NCI-H1105 (cell line): ENCODE measurements around the gene DHRSX.
"Not testable (repeated sequence)": the region's sequence is repeated elsewhere in the genome, so short reads cannot be mapped to it uniquely, and the experiment has no call there.

Experiments used
- DNase-seq: peaks from one replicate; lab custom pipeline; 2025; lab: John Stamatoyannopoulos, UW

The DHRSX gene

GRCh38 chrX:2351321-2351720, 149.5 kb downstream of the DHRSX start:
- no peak for DNase-seq

- not testable (repeated sequence) for DNase-seq
These were observed 150.1 kb downstream of the DHRSX start for GRCh38 chrX:2350703-2351102.

- not testable (repeated sequence) for DNase-seq
These were observed 150.7 kb downstream of the DHRSX start for GRCh38 chrX:2350036-2350435.

GRCh38 chrX:2348211-2348610, 152.6 kb downstream of the DHRSX start:
- no peak for DNase-seq

GRCh38 chrX:2346158-2346557, 154.6 kb downstream of the DHRSX start:
- DNase-seq, result no peak

- no peak for DNase-seq
These were observed 155.2 kb downstream of the DHRSX start for GRCh38 chrX:2345562-2345961.

- DNase-seq, result no peak
These were observed 157.4 kb downstream of the DHRSX start for GRCh38 chrX:2343413-2343812.

- no peak for DNase-seq
These were observed 157.9 kb downstream of the DHRSX start for GRCh38 chrX:2342874-2343273.

GRCh38 chrX:2342281-2342688, 158.5 kb downstream of the DHRSX start:
- DNase-seq, result no peak

- no peak for DNase-seq
These were observed 159.8 kb downstream of the DHRSX start for GRCh38 chrX:2340991-2341390.

- no peak for DNase-seq
These were observed 164.6 kb downstream of the DHRSX start for GRCh38 chrX:2336181-2336580.

- no peak for DNase-seq
These were observed 166.5 kb downstream of the DHRSX start for GRCh38 chrX:2334237-2334636.

- no peak for DNase-seq
These were observed 168.5 kb downstream of the DHRSX start for GRCh38 chrX:2332252-2332651.

- DNase-seq, result no peak
These were observed 169.9 kb downstream of the DHRSX start for GRCh38 chrX:2330910-2331309.

GRCh38 chrX:2330487-2330886, 170.3 kb downstream of the DHRSX start:
- no peak for DNase-seq

- DNase-seq, result no peak
These were observed 173.4 kb downstream of the DHRSX start for GRCh38 chrX:2327423-2327822.

- no peak for DNase-seq
These were observed 175.5 kb downstream of the DHRSX start for GRCh38 chrX:2325076-2325784.

GRCh38 chrX:2324151-2324550, 176.6 kb downstream of the DHRSX start:
- no peak for DNase-seq

GRCh38 chrX:2321411-2321810, 179.4 kb downstream of the DHRSX start:
- DNase-seq, result no peak

- no peak for DNase-seq
These were observed 180.0 kb downstream of the DHRSX start for GRCh38 chrX:2320580-2321327.

GRCh38 chrX:2320089-2320488, 180.7 kb downstream of the DHRSX start:
- no peak for DNase-seq

GRCh38 chrX:2318371-2318770, 182.4 kb downstream of the DHRSX start:
- no peak for DNase-seq

- DNase-seq, result no peak
These were observed 183.2 kb downstream of the DHRSX start for GRCh38 chrX:2317527-2318055.
